Neural cell (in vitro differentiated cells): ENCODE measurements around the gene PTPRN2. TPM values are rescaled to one million over a fixed set of nuclear protein-coding genes. Genes with fewer than 3 reads are reported as not detected.

Experiments
- H2AFZ ChIP-seq: fragments of 200-600, 300-800 bp; sonication (generic), shearing (Covaris generic); 2 replicates; pipeline ENCODE4 v1.6.0; 2014; ENCODE audit warnings: low read depth, mild to moderate bottlenecking, antibody characterized with exemption, low read length, moderate library complexity
- H3F3A ChIP-seq: fragments of 200-600 bp; shearing (Covaris generic); 2 replicates; pipeline ENCODE4 v1.6.1; 2016; ENCODE audit warnings: mild to moderate bottlenecking, moderate library complexity, mixed read lengths, antibody characterized with exemption, low read length; ENCODE audit not compliant: insufficient read depth, poor library complexity, severe bottlenecking
- H3K27ac ChIP-seq: fragments of 200-600, 300-800 bp; sonication (generic), shearing (Covaris generic); 2 replicates; pipeline ENCODE4 v1.5.1; 2014; ENCODE audit warnings: mild to moderate bottlenecking, low read length, moderate library complexity
- H3K27me3 ChIP-seq: fragments of 300-800, 200-600 bp; sonication (generic), shearing (Covaris generic); 2 replicates; pipeline ENCODE4 v1.6.0; 2014; ENCODE audit warnings: mild to moderate bottlenecking, low read depth, low read length, moderate library complexity; ENCODE audit not compliant: insufficient read depth
- H3K36me3 ChIP-seq: fragments of 300-800, 200-600 bp; sonication (generic), shearing (Covaris generic); 2 replicates; pipeline ENCODE4 v1.5.1; 2014; ENCODE audit warnings: mild to moderate bottlenecking, antibody characterized with exemption, low read length, moderate library complexity; ENCODE audit not compliant: insufficient read depth
- H3K4me2 ChIP-seq: fragments of 300-800, 200-600 bp; sonication (generic), shearing (Covaris generic); 2 replicates; pipeline ENCODE4 v1.6.0; 2014; ENCODE audit warnings: mild to moderate bottlenecking, low read length
- H3K4me3 ChIP-seq: fragments of 300-800, 200-600 bp; sonication (generic), shearing (Covaris generic); 2 replicates; pipeline ENCODE4 v1.5.1; 2014; ENCODE audit warnings: mild to moderate bottlenecking, low read length, moderate library complexity
- H3K79me2 ChIP-seq: fragments of 200-600 bp; shearing (Covaris generic); replicated peaks from 2 replicates; pipeline ENCODE4 v1.6.0; 2014; ENCODE audit warnings: mild to moderate bottlenecking, low read length, moderate library complexity; ENCODE audit not compliant: insufficient read depth
- H3K9ac ChIP-seq: fragments of 300-800, 200-600 bp; sonication (generic), shearing (Covaris generic); 2 replicates; pipeline ENCODE4 v1.6.1; 2016; ENCODE audit warnings: mild to moderate bottlenecking, low read length, mixed read lengths
- H3K9me2 ChIP-seq: fragments of 200-600 bp; shearing (Covaris generic); 2 replicates; pipeline ENCODE4 v1.6.1; 2016; ENCODE audit warnings: mild to moderate bottlenecking, low read length, mixed read lengths; ENCODE audit not compliant: insufficient read depth
- H3K9me3 ChIP-seq: fragments of 200-600, 300-800 bp; sonication (generic), shearing (Covaris generic); 2 replicates; pipeline ENCODE4 v1.6.1; 2016; ENCODE audit warnings: mild to moderate bottlenecking, mixed run types, low read length, moderate library complexity, mixed read lengths
- H4K20me1 ChIP-seq: fragments of 200-600 bp; shearing (Covaris generic); 2 replicates; pipeline ENCODE4 v1.6.1; 2016; ENCODE audit warnings: mild to moderate bottlenecking, mixed run types; ENCODE audit not compliant: insufficient read depth
- EP300 ChIP-seq: fragments of 450-650 bp; conservative IDR thresholded peaks from 2 replicates; pipeline ENCODE4 v1.6.1; 2014; ENCODE audit warnings: antibody characterized with exemption, mild to moderate bottlenecking, moderate library complexity; ENCODE audit not compliant: poor library complexity, severe bottlenecking
- EZH2 ChIP-seq: fragments of 200-600, 300-800 bp; shearing (Covaris generic), sonication (generic); IDR thresholded peaks from 2 replicates; pipeline ENCODE4 v1.6.1; 2014; ENCODE audit warnings: antibody characterized with exemption, low read length, borderline replicate concordance, mild to moderate bottlenecking; ENCODE audit not compliant: insufficient read depth, poor library complexity, severe bottlenecking
- MXI1 ChIP-seq: fragments of 450-650 bp; conservative IDR thresholded peaks from 2 replicates; pipeline ENCODE4 v1.6.1; 2014; ENCODE audit warnings: antibody characterized with exemption, mild to moderate bottlenecking; ENCODE audit not compliant: poor library complexity, severe bottlenecking
- POLR2AphosphoS5 ChIP-seq: IDR thresholded peaks from 2 replicates; pipeline ENCODE4 v1.6.1; 2012
- RAD21 ChIP-seq: fragments of 450-650 bp; conservative IDR thresholded peaks from 2 replicates; pipeline ENCODE4 v1.6.1; 2014; ENCODE audit warnings: antibody characterized with exemption, mild to moderate bottlenecking, moderate library complexity
- SMC3 ChIP-seq: fragments of 450-650 bp; conservative IDR thresholded peaks from 2 replicates; pipeline ENCODE4 v1.6.1; 2014; ENCODE audit warnings: antibody characterized with exemption, mild to moderate bottlenecking, moderate library complexity; ENCODE audit not compliant: poor library complexity
- TAF1 ChIP-seq: IDR thresholded peaks from 2 replicates; pipeline ENCODE4 v1.6.1; 2012; ENCODE audit warnings: low read depth
- polyA plus RNA-seq: library from polyadenylated mRNA; depleted of rRNA; stranded (reverse); fragments of >200 nt; gene quantifications from 2 replicates; pipeline ENCODE4 v1.2.3, GENCODE V29; 2014
- TF ChIP-seq, protein P1 (sequence below): fragments of 450-650 bp; IDR thresholded peaks from 2 replicates; pipeline ENCODE4 v1.5.1; 2014; ENCODE audit warnings: antibody characterized with exemption, mild to moderate bottlenecking, moderate library complexity; ENCODE audit not compliant: poor library complexity, severe bottlenecking
- TF ChIP-seq, protein P2 (sequence below): IDR thresholded peaks from 2 replicates; pipeline ENCODE4 v1.6.1; 2012; ENCODE audit warnings: borderline replicate concordance

The PTPRN2 gene
- polyA plus RNA-seq, 1 donor from 2014 or later, result 31.0 TPM

DNA sequence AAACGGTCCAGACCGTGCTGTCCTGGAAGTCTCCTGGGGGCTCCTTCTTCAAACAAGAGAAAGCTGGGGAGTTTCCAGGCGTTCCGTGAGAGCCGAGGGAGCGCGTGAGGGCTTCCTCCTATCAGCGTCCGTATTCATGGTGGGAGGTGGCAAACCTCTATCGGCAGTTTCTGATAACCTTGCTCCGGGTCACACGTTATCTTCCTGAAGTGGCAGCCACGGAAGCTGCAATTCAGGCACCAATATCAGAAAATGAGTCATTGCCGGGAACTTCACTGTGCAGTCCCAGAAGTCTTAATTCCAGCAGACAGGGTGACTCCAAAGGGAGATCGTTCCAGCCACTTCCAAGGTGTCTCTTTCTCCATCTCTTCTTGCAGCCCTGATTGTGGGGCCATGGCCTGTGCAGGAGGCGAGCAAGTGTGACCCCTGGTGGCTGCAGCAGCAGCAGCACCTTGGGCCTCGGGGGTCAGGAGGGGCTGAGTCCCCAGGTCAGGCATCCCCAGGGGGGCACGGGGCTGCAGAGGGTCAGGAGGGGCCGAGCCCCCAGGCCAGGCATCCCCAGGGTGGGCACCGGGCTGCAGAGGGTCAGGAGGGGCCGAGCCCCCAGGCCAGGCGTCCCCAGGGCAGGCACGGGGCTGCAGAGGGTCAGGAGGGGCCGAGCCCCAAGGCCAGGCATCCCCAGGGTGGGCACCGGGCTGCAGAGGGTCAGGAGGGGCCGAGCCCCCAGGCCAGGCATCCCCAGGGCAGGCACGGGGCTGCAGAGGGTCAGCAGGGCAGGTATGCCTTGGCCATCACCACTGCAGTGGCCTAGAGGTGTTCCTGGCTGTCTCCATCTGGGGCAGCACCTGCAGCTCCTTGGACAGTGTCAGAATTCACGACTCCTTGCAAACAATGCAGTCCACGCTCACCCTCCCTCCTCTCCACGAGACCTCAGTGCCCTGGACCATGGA lies 712.1 kb downstream of the PTPRN2 start:
- H3K79me2 ChIP-seq, result peaks cover 4% of the 10 kb centered on the region
- no peak overlapping the region for H3K4me3 ChIP-seq
- H3K27ac ChIP-seq, result no peak overlapping the region
- H3K9ac ChIP-seq, result no peak overlapping the region
- no peaks in the 10 kb centered on the region for H3K9me3 ChIP-seq
- H3K4me2 ChIP-seq, result no peak overlapping the region
- H3K9me2 ChIP-seq, result no peaks in the 10 kb centered on the region
- H3K36me3 ChIP-seq, result no peaks in the 10 kb centered on the region
- H3K27me3 ChIP-seq, result no peaks in the 10 kb centered on the region
- no peak overlapping the region for H2AFZ ChIP-seq
- no peak for TF ChIP-seq POLR2AphosphoS5
- TF ChIP-seq, protein P1, sequence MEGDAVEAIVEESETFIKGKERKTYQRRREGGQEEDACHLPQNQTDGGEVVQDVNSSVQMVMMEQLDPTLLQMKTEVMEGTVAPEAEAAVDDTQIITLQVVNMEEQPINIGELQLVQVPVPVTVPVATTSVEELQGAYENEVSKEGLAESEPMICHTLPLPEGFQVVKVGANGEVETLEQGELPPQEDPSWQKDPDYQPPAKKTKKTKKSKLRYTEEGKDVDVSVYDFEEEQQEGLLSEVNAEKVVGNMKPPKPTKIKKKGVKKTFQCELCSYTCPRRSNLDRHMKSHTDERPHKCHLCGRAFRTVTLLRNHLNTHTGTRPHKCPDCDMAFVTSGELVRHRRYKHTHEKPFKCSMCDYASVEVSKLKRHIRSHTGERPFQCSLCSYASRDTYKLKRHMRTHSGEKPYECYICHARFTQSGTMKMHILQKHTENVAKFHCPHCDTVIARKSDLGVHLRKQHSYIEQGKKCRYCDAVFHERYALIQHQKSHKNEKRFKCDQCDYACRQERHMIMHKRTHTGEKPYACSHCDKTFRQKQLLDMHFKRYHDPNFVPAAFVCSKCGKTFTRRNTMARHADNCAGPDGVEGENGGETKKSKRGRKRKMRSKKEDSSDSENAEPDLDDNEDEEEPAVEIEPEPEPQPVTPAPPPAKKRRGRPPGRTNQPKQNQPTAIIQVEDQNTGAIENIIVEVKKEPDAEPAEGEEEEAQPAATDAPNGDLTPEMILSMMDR, result peak; percentile 68
- TF ChIP-seq, protein P2, sequence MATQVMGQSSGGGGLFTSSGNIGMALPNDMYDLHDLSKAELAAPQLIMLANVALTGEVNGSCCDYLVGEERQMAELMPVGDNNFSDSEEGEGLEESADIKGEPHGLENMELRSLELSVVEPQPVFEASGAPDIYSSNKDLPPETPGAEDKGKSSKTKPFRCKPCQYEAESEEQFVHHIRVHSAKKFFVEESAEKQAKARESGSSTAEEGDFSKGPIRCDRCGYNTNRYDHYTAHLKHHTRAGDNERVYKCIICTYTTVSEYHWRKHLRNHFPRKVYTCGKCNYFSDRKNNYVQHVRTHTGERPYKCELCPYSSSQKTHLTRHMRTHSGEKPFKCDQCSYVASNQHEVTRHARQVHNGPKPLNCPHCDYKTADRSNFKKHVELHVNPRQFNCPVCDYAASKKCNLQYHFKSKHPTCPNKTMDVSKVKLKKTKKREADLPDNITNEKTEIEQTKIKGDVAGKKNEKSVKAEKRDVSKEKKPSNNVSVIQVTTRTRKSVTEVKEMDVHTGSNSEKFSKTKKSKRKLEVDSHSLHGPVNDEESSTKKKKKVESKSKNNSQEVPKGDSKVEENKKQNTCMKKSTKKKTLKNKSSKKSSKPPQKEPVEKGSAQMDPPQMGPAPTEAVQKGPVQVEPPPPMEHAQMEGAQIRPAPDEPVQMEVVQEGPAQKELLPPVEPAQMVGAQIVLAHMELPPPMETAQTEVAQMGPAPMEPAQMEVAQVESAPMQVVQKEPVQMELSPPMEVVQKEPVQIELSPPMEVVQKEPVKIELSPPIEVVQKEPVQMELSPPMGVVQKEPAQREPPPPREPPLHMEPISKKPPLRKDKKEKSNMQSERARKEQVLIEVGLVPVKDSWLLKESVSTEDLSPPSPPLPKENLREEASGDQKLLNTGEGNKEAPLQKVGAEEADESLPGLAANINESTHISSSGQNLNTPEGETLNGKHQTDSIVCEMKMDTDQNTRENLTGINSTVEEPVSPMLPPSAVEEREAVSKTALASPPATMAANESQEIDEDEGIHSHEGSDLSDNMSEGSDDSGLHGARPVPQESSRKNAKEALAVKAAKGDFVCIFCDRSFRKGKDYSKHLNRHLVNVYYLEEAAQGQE, result no peak
- peak; percentile 69 for TF ChIP-seq SMC3
- TF ChIP-seq MXI1, result no peak
- peak; percentile 71 for TF ChIP-seq RAD21
- no peaks in the 10 kb centered on the region for H4K20me1 ChIP-seq
- no peaks in the 10 kb centered on the region for H3F3A ChIP-seq

DNA sequence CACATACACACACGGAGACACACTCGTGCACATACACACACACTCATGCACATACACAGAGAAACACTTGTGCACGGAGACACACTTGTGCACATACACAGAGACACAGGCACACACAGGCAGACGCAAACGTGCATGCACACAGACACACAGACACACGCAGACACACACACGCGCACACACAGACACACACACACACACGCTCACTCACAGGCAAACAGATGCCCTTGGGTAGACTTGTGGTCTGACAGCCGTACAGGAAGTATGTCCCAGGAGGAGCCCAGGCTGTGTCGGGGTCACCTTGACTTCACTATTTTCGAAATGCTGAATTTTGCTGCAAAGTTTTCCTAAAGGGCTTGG lies 712.8 kb downstream of the PTPRN2 start:
- no peak for TF ChIP-seq TAF1
- TF ChIP-seq RAD21, result no peak
- TF ChIP-seq, protein P2, result no peak
- no peak for TF ChIP-seq EZH2
- TF ChIP-seq POLR2AphosphoS5, result no peak
- no peak for TF ChIP-seq MXI1
- TF ChIP-seq, protein P1, result no peak
- no peak for TF ChIP-seq SMC3
- no peak for TF ChIP-seq EP300
- no peak overlapping the region for H3K4me3 ChIP-seq
- H3F3A ChIP-seq, result no peaks in the 10 kb centered on the region
- H2AFZ ChIP-seq, result no peak overlapping the region
- no peaks in the 10 kb centered on the region for H3K27me3 ChIP-seq
- H3K4me2 ChIP-seq, result no peak overlapping the region
- H3K9me2 ChIP-seq, result no peaks in the 10 kb centered on the region
- no peak overlapping the region for H3K9ac ChIP-seq
- peaks cover 2% of the 10 kb centered on the region for H3K9me3 ChIP-seq
- no peaks in the 10 kb centered on the region for H4K20me1 ChIP-seq
- peaks cover 2% of the 10 kb centered on the region for H3K79me2 ChIP-seq
- H3K36me3 ChIP-seq, result no peaks in the 10 kb centered on the region
- no peak overlapping the region for H3K27ac ChIP-seq
